ENCODE results near the gene SEC24C.

- TF ChIP-seq POLR2A (IDR thresholded peaks at IDR 0.05; ENCODE audit: low read depth, low read length) = no peak
- TF ChIP-seq, protein P1, sequence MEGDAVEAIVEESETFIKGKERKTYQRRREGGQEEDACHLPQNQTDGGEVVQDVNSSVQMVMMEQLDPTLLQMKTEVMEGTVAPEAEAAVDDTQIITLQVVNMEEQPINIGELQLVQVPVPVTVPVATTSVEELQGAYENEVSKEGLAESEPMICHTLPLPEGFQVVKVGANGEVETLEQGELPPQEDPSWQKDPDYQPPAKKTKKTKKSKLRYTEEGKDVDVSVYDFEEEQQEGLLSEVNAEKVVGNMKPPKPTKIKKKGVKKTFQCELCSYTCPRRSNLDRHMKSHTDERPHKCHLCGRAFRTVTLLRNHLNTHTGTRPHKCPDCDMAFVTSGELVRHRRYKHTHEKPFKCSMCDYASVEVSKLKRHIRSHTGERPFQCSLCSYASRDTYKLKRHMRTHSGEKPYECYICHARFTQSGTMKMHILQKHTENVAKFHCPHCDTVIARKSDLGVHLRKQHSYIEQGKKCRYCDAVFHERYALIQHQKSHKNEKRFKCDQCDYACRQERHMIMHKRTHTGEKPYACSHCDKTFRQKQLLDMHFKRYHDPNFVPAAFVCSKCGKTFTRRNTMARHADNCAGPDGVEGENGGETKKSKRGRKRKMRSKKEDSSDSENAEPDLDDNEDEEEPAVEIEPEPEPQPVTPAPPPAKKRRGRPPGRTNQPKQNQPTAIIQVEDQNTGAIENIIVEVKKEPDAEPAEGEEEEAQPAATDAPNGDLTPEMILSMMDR (conservative IDR thresholded peaks at IDR 0.05; ENCODE audit: low read depth, low read length) = no peak
- TF ChIP-seq CEBPB (IDR thresholded peaks at IDR 0.05; ENCODE audit: low read depth, low read length) = 0 out of 2 replicates have a peak, but pooled peaks have one; percentile 19
- no peak for TF ChIP-seq RAD21 (IDR thresholded peaks at IDR 0.05; ENCODE audit: low read length)
- TF ChIP-seq, protein P2, sequence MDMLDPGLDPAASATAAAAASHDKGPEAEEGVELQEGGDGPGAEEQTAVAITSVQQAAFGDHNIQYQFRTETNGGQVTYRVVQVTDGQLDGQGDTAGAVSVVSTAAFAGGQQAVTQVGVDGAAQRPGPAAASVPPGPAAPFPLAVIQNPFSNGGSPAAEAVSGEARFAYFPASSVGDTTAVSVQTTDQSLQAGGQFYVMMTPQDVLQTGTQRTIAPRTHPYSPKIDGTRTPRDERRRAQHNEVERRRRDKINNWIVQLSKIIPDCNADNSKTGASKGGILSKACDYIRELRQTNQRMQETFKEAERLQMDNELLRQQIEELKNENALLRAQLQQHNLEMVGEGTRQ (IDR thresholded peaks at IDR 0.05; ENCODE audit: low read depth, low read length) = no peak
- no peak for TF ChIP-seq RFX5 (IDR thresholded peaks at IDR 0.05; ENCODE audit: low read depth, low read length)
Observed at GRCh38 chr10:73810358-73810734, 66.2 kb downstream of the SEC24C start.

Data from IMR-90 (cell line).